Measurements from ENCODE around the gene PDE9A.

The PDE9A gene

GRCh38 chr21:42739061-42739931 lies 85.9 kb downstream of the PDE9A start:
- no peak overlapping the region for H3K4me3 ChIP-seq (ENCODE audit: low read length)
- peaks cover 22% of the 10 kb centered on the region for H3K36me3 ChIP-seq (ENCODE audit: insufficient read depth, low read length)
- H3K4me1 ChIP-seq (ENCODE audit: insufficient read depth, low read length) = peaks cover 11% of the 10 kb centered on the region
- no peak overlapping the region for H2AFZ ChIP-seq (ENCODE audit: low read depth, low read length)
- H3K27me3 ChIP-seq (ENCODE audit: insufficient read depth, low read length) = no peaks in the 10 kb centered on the region
- H3K9me3 ChIP-seq (ENCODE audit: low read length) = no peaks in the 10 kb centered on the region

GRCh38 chr21:42740405-42740909 lies 87.0 kb downstream of the PDE9A start:
- Histone ChIP-seq H3K4me1 (ENCODE audit: insufficient read depth, low read length) (peaks cover 11% of the 10 kb centered on the region), H3K4me3 (ENCODE audit: low read length) (no peak overlapping the region), H3K27me3 (ENCODE audit: insufficient read depth, low read length) (no peaks in the 10 kb centered on the region), H3K36me3 (ENCODE audit: insufficient read depth, low read length) (peaks cover 13% of the 10 kb centered on the region), H2AFZ (ENCODE audit: low read depth, low read length) (no peak overlapping the region), H3K9me3 (ENCODE audit: low read length) (no peaks in the 10 kb centered on the region)

GRCh38 chr21:42741066-42741465 lies 87.6 kb downstream of the PDE9A start:
- Histone ChIP-seq H3K27me3 (ENCODE audit: insufficient read depth, low read length) (no peaks in the 10 kb centered on the region), H3K9me3 (ENCODE audit: low read length) (no peaks in the 10 kb centered on the region), H3K36me3 (ENCODE audit: insufficient read depth, low read length) (peaks cover 8% of the 10 kb centered on the region), H3K4me1 (ENCODE audit: insufficient read depth, low read length) (peaks cover 11% of the 10 kb centered on the region), H3K4me3 (ENCODE audit: low read length) (no peak overlapping the region), H2AFZ (ENCODE audit: low read depth, low read length) (no peak overlapping the region)

DNA sequence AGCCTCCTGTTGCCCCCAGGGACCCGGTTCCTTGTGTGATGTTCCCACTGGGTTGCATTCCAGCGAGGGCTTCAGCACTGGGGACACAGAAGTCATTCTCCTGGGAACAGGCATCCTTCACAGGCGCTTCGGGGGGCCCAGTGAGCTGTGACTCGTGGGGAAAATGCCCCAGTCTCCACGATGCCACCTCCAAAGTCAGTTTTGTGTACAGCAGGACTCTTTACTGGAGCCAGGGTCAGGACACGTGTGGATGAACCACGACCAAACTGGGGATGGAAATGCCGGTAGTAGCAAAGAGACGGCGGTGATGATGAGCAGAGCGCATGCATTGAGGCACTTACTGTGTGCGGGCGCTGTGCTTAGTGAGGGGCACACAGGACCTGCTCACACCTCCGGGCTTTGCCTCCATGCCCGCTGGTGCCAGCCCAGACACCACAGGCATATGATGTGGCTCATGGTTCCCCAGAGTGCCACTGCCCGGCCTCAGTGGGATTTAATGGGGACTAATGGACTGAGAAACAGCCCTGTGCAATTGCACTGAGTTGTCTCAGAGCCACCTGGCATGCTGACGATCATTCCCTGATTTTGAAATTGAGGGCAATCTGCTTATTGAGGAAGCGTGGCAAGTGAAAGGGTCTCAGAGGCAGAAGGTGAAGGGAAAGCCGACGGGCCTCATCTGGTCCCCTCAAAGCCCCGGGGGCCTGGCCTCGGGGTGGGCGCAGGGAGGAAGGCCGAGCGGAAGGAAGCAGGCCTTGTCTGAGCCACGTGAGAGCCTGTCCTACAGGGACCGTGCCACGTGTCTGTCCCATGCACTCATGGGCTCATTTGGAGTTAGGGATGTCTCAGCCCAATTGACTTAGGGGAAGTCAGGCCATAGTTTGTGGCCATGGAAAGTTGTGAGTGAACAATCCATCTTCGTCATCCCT lies 91.4 kb downstream of the PDE9A start:
- Histone ChIP-seq H3K27me3 (ENCODE audit: insufficient read depth, low read length) (no peaks in the 10 kb centered on the region), H3K4me1 (ENCODE audit: insufficient read depth, low read length) (peaks cover 12% of the 10 kb centered on the region), H3K36me3 (ENCODE audit: insufficient read depth, low read length) (peaks cover 4% of the 10 kb centered on the region), H2AFZ (ENCODE audit: low read depth, low read length) (no peak overlapping the region), H3K4me3 (ENCODE audit: low read length) (no peak overlapping the region), H3K9me3 (ENCODE audit: low read length) (no peaks in the 10 kb centered on the region)

GRCh38 chr21:42745511-42746239 lies 92.3 kb downstream of the PDE9A start:
- H3K4me1 ChIP-seq (ENCODE audit: insufficient read depth, low read length) = peaks cover 12% of the 10 kb centered on the region
- H3K9me3 ChIP-seq (ENCODE audit: low read length) = no peaks in the 10 kb centered on the region
- no peak overlapping the region for H2AFZ ChIP-seq (ENCODE audit: low read depth, low read length)
- no peak overlapping the region for H3K4me3 ChIP-seq (ENCODE audit: low read length)
- no peaks in the 10 kb centered on the region for H3K27me3 ChIP-seq (ENCODE audit: insufficient read depth, low read length)
- peaks cover 4% of the 10 kb centered on the region for H3K36me3 ChIP-seq (ENCODE audit: insufficient read depth, low read length)

GRCh38 chr21:42746240-42746592 lies 92.8 kb downstream of the PDE9A start:
- H3K27me3 ChIP-seq (ENCODE audit: insufficient read depth, low read length) = no peaks in the 10 kb centered on the region
- H3K4me3 ChIP-seq (ENCODE audit: low read length) = no peak overlapping the region

DNA sequence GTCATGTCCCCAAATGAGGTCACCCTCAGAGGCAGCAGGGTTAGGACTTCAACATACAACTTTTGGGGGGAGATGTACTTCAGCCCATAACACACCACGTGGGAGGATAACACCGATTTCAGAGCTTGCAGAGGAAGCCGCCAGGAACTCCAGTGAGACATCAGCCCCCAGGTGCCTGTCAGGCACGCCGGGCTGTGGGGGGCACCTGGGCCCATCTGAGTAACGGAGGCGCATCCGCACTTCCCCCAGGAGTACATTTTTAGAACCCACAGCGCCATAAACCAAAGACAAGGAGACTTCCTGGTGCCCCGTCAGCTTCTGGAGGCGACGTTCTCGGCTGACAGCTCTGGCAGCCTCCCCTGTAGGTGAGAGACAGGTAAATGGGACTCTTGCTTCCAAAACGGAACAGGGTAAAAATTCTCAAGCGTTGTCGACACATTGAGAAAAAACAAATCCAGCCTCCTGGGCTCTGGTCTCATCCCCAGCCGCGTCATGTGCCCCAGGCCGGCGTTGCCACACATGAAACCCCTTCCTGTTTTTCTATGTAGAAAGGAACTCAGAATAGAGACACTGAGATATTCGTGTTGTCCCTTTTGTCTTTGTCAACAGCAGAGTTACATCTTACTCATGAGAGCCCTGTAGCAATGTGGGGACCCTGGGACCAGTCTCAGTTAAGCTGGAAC lies 93.3 kb downstream of the PDE9A start:
- no peaks in the 10 kb centered on the region for H3K9me3 ChIP-seq (ENCODE audit: low read length)
- H3K36me3 ChIP-seq (ENCODE audit: insufficient read depth, low read length) = peaks cover 2% of the 10 kb centered on the region
- H3K4me1 ChIP-seq (ENCODE audit: insufficient read depth, low read length) = peaks cover 12% of the 10 kb centered on the region
- no peak overlapping the region for H2AFZ ChIP-seq (ENCODE audit: low read depth, low read length)
- H3K27me3 ChIP-seq (ENCODE audit: insufficient read depth, low read length) = no peaks in the 10 kb centered on the region
- no peak overlapping the region for H3K4me3 ChIP-seq (ENCODE audit: low read length)

More at GRCh38 chr21:42746240-42746592, 92.8 kb downstream of the PDE9A start:
- H2AFZ ChIP-seq (ENCODE audit: low read depth, low read length) = no peak overlapping the region
- no peaks in the 10 kb centered on the region for H3K9me3 ChIP-seq (ENCODE audit: low read length)
- peaks cover under 1% of the 10 kb centered on the region for H3K36me3 ChIP-seq (ENCODE audit: insufficient read depth, low read length)
- H3K4me1 ChIP-seq (ENCODE audit: insufficient read depth, low read length) = peaks cover 12% of the 10 kb centered on the region

DNA sequence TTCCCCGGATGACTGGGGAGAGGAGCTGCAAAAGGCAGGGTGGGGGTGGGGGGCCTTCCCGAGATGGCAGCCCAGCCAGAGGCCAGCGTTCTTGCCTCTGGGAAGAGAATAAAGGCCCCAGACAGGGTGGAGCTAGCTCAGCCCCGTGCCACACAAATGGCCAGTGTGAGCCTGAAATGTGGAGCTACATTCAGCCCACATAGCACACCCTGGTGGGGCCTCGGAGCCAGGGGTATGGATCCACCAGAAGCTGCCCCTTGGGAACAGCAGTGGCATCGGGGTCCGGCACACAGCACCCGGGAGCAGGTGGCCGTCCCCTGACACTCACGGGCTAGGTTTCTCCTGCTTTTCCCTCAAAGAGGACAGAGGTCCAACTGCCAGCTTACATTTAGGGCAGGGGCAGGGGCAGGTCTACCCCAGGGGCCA lies 93.9 kb downstream of the PDE9A start:
- Histone ChIP-seq H3K36me3 (ENCODE audit: insufficient read depth, low read length) (peaks cover 2% of the 10 kb centered on the region), H3K27me3 (ENCODE audit: insufficient read depth, low read length) (no peaks in the 10 kb centered on the region)

DNA sequence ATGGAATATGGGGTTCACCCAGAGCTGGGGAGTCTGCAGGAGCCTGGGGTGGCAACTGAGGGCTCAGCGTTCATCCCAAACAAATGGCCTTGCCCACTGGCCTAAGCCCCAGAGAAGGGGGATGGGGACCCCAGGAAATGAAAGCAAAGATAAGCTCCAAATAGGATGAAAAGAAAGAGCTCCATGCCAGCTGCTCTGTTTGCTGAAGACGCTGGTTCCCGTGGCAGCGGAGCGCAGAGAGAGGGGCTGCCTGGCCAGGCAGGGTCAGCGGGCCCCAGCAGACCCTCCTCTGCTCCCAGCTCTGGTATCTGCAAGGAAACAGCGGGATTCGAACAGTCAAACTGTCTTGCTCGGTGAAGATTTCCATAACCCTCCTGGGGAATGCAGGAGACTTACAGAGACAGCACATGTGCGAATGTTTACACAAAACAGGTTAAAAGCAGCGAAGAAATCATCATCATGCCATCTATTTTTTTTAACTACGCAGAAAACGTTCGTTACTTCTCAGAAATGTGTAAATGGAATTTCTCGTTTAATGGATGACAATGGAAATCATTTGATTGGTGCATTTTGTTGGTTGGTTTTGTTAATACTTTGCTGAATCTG lies 94.4 kb downstream of the PDE9A start:
- no peak overlapping the region for H3K4me3 ChIP-seq (ENCODE audit: low read length)
- peaks cover 12% of the 10 kb centered on the region for H3K4me1 ChIP-seq (ENCODE audit: insufficient read depth, low read length)
- H3K9me3 ChIP-seq (ENCODE audit: low read length) = no peaks in the 10 kb centered on the region
- H3K36me3 ChIP-seq (ENCODE audit: insufficient read depth, low read length) = peaks cover 2% of the 10 kb centered on the region
- H3K27me3 ChIP-seq (ENCODE audit: insufficient read depth, low read length) = no peaks in the 10 kb centered on the region
- no peak overlapping the region for H2AFZ ChIP-seq (ENCODE audit: low read depth, low read length)

More for the DNA sequence above, 93.9 kb downstream of the PDE9A start:
- H3K9me3 ChIP-seq (ENCODE audit: low read length) = no peaks in the 10 kb centered on the region
- H3K4me1 ChIP-seq (ENCODE audit: insufficient read depth, low read length) = peaks cover 12% of the 10 kb centered on the region
- no peak overlapping the region for H3K4me3 ChIP-seq (ENCODE audit: low read length)
- H2AFZ ChIP-seq (ENCODE audit: low read depth, low read length) = no peak overlapping the region

DNA sequence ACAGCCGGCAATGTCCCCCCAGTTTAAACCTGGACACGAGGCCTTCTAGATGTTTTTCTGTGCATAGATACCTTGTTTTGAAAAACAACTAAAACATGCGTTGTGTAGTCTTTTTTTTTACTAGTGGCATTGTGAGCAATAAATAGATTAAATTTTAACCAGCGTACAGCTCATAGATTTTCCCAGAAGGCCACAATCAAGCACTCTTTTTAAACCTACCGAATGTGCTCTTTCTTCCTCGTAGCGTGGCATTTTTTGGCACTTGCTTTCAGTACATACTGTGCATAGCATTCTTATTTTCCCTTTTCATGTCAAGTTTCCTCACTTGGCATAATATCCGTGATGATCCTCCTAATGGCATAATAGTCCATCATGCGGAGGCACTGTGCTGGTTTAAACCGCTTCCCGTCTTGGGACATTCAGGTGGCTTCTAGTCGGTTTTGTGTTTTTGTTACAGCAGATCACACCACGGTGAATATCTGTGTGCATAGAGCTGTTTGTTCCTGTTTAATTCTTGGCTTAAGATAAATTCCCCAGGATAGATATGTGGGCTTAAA lies 95.3 kb downstream of the PDE9A start:
- Histone ChIP-seq H3K4me1 (ENCODE audit: insufficient read depth, low read length) (peaks cover 12% of the 10 kb centered on the region), H3K36me3 (ENCODE audit: insufficient read depth, low read length) (peaks cover 4% of the 10 kb centered on the region), H3K9me3 (ENCODE audit: low read length) (no peaks in the 10 kb centered on the region), H3K4me3 (ENCODE audit: low read length) (no peak overlapping the region), H2AFZ (ENCODE audit: low read depth, low read length) (no peak overlapping the region), H3K27me3 (ENCODE audit: insufficient read depth, low read length) (no peaks in the 10 kb centered on the region)

GRCh38 chr21:42750737-42751530 lies 97.5 kb downstream of the PDE9A start:
- no peak overlapping the region for H2AFZ ChIP-seq (ENCODE audit: low read depth, low read length)
- H3K4me3 ChIP-seq (ENCODE audit: low read length) = no peak overlapping the region
- H3K4me1 ChIP-seq (ENCODE audit: insufficient read depth, low read length) = peaks cover 12% of the 10 kb centered on the region
- no peaks in the 10 kb centered on the region for H3K9me3 ChIP-seq (ENCODE audit: low read length)
- peaks cover 4% of the 10 kb centered on the region for H3K36me3 ChIP-seq (ENCODE audit: insufficient read depth, low read length)
- H3K27me3 ChIP-seq (ENCODE audit: insufficient read depth, low read length) = no peaks in the 10 kb centered on the region

Measured in neuron (in vitro differentiated cells).